Measurements from ENCODE around the gene AGPAT1.

Gene AGPAT1

GRCh38 chr6:32183483-32184083, 7.7 kb upstream of the AGPAT1 start:
- no peak for DNase-seq (ENCODE audit: low spot score)
- no peak overlapping the region for H3K4me3 ChIP-seq
- no peak for TF ChIP-seq CTCF (IDR thresholded peaks at IDR 0.05)
- peak overlapping the region in 1 of 2 donors; percentile 54 for H3K27ac ChIP-seq

- no peak overlapping the region for H3K4me3 ChIP-seq
- H3K27ac ChIP-seq, result peak overlapping the region in 1 of 2 donors; percentile 54
- TF ChIP-seq CTCF (IDR thresholded peaks at IDR 0.05), result no peak
- no peak for DNase-seq (ENCODE audit: low spot score)
Observed at GRCh38 chr6:32183030-32183429, 7.1 kb upstream of the AGPAT1 start.

GRCh38 chr6:32182555-32182981, 6.7 kb upstream of the AGPAT1 start:
- no peak for TF ChIP-seq CTCF (IDR thresholded peaks at IDR 0.05)
- Histone ChIP-seq H3K27ac (peak overlapping the region in 1 of 2 donors; percentile 54), H3K4me3 (no peak overlapping the region)
- no peak for DNase-seq (ENCODE audit: low spot score)

- Histone ChIP-seq H3K27ac (peak overlapping the region in 1 of 2 donors; percentile 54), H3K4me3 (no peak overlapping the region)
- TF ChIP-seq CTCF (IDR thresholded peaks at IDR 0.05), result no peak
- DNase-seq (ENCODE audit: low spot score), result no peak
Observed at GRCh38 chr6:32181915-32182529, 6.1 kb upstream of the AGPAT1 start.

GRCh38 chr6:32181148-32181702, 5.3 kb upstream of the AGPAT1 start:
- no peak for TF ChIP-seq CTCF (IDR thresholded peaks at IDR 0.05)
- H3K27ac ChIP-seq, result peak overlapping the region in 1 of 2 donors; percentile 54

GRCh38 chr6:32179766-32180405, 4.0 kb upstream of the AGPAT1 start:
- no peak for TF ChIP-seq CTCF (IDR thresholded peaks at IDR 0.05)
- Histone ChIP-seq H3K27ac (peak overlapping the region; percentile 18 to 33), H3K4me3 (no peak overlapping the region)
- no peak for DNase-seq (ENCODE audit: low spot score)

More at GRCh38 chr6:32181148-32181702, 5.3 kb upstream of the AGPAT1 start:
- no peak overlapping the region for H3K4me3 ChIP-seq
- DNase-seq (ENCODE audit: low spot score), result no peak

Measured in coronary artery (tissue), 2 donors.